Large intestine (tissue), 3 donors: ENCODE data around the gene FARP2. TPM values are rescaled to one million over a fixed set of nuclear protein-coding genes. Genes with fewer than 3 reads are reported as not detected.

ENCODE experiments used
- DNase-seq, 2 donors: peaks; one replicate each; pipeline versions ENCODE4 v3.0.0 to v3.0.0-alpha.2; 2013
- H3K27ac ChIP-seq: one replicate; pipeline ENCODE4 v1.5.1; 2013; ENCODE audit warnings: low read length
- H3K27me3 ChIP-seq: 2 replicates; pipeline ENCODE4 v1.6.1; 2013; ENCODE audit warnings: low read length; ENCODE audit not compliant: control insufficient read depth, insufficient read depth
- H3K36me3 ChIP-seq: 2 replicates; pipeline ENCODE4 v1.6.1; 2013; ENCODE audit warnings: low read length; ENCODE audit not compliant: control insufficient read depth, insufficient read depth
- H3K4me1 ChIP-seq: one replicate; pipeline ENCODE4 v1.6.1; 2013; ENCODE audit warnings: low read length; ENCODE audit not compliant: control insufficient read depth, insufficient read depth
- H3K4me3 ChIP-seq: one replicate; pipeline ENCODE4 v1.5.1; 2013; ENCODE audit warnings: low read length
- H3K9me3 ChIP-seq: one replicate; pipeline ENCODE4 v1.6.1; 2013; ENCODE audit warnings: mild to moderate bottlenecking, low read depth, low read length, moderate library complexity; ENCODE audit not compliant: control insufficient read depth
- WGBS: methylation state at CpG from one replicate; pipeline ENCODE4 v1.1.5; 2013; ENCODE audit warnings: low lambda C conversion rate; ENCODE audit not compliant: insufficient coverage; 5-methylcytosine and 5-hydroxymethylcytosine counted together
- polyA plus RNA-seq: library from polyadenylated mRNA; unstranded; fragments of 120-200 nt; gene quantifications from one replicate; pipeline ENCODE4 v1.2.1, GENCODE V29; 2013

The FARP2 gene
- polyA plus RNA-seq, 1 donor: 52.6 TPM

- no peak for DNase-seq
- H3K27ac ChIP-seq: no peak overlapping the region
- H3K36me3 ChIP-seq: peaks cover 34% of the 10 kb centered on the region
- no peak overlapping the region for H3K4me3 ChIP-seq
- no peaks in the 10 kb centered on the region for H3K9me3 ChIP-seq
- H3K27me3 ChIP-seq: no peaks in the 10 kb centered on the region
- H3K4me1 ChIP-seq: no peaks in the 10 kb centered on the region
Measured at GRCh38 chr2:241324775-241325174, 31.3 kb upstream of the FARP2 start.

GRCh38 chr2:241325257-241325656 lies 30.8 kb upstream of the FARP2 start:
- peaks cover 39% of the 10 kb centered on the region for H3K36me3 ChIP-seq
- no peaks in the 10 kb centered on the region for H3K9me3 ChIP-seq
- no peak overlapping the region for H3K27ac ChIP-seq
- DNase-seq: no peak
- WGBS: 100% methylated on average over 1 of the region's 1 CpG
- H3K4me3 ChIP-seq: no peak overlapping the region
- no peaks in the 10 kb centered on the region for H3K27me3 ChIP-seq
- H3K4me1 ChIP-seq: no peaks in the 10 kb centered on the region

GRCh38 chr2:241329669-241330615 lies 26.1 kb upstream of the FARP2 start:
- no peaks in the 10 kb centered on the region for H3K4me1 ChIP-seq
- no peak overlapping the region for H3K4me3 ChIP-seq
- 85% methylated on average over 4 of the region's 11 CpGs for WGBS
- no peaks in the 10 kb centered on the region for H3K9me3 ChIP-seq
- H3K27me3 ChIP-seq: no peaks in the 10 kb centered on the region
- no peak for DNase-seq
- H3K27ac ChIP-seq: no peak overlapping the region
- peaks cover 56% of the 10 kb centered on the region for H3K36me3 ChIP-seq

- H3K9me3 ChIP-seq: no peaks in the 10 kb centered on the region
- H3K27ac ChIP-seq: no peak overlapping the region
- H3K4me1 ChIP-seq: no peaks in the 10 kb centered on the region
- peaks cover 58% of the 10 kb centered on the region for H3K36me3 ChIP-seq
- no peak overlapping the region for H3K4me3 ChIP-seq
- 93% methylated on average over 2 of the region's 4 CpGs for WGBS
- no peaks in the 10 kb centered on the region for H3K27me3 ChIP-seq
- no peak for DNase-seq
Measured at GRCh38 chr2:241330616-241330981, 25.5 kb upstream of the FARP2 start.

- no peak overlapping the region for H3K27ac ChIP-seq
- no peaks in the 10 kb centered on the region for H3K27me3 ChIP-seq
- no peaks in the 10 kb centered on the region for H3K4me1 ChIP-seq
- H3K36me3 ChIP-seq: peaks cover 62% of the 10 kb centered on the region
- H3K4me3 ChIP-seq: no peak overlapping the region
- no peak for DNase-seq
- WGBS: 100% methylated on average over 1 of the region's 2 CpGs
- H3K9me3 ChIP-seq: no peaks in the 10 kb centered on the region
Measured at GRCh38 chr2:241334813-241335212, 21.3 kb upstream of the FARP2 start.

- no peak overlapping the region for H3K4me3 ChIP-seq
Measured at GRCh38 chr2:241339839-241340630, 16.1 kb upstream of the FARP2 start.

GRCh38 chr2:241340631-241341163 lies 15.4 kb upstream of the FARP2 start:
- Histone ChIP-seq H3K9me3 (no peaks in the 10 kb centered on the region), H3K4me3 (no peak overlapping the region), H3K27me3 (no peaks in the 10 kb centered on the region), H3K4me1 (peaks cover 2% of the 10 kb centered on the region), H3K36me3 (peaks cover 84% of the 10 kb centered on the region), H3K27ac (peak overlapping the region; percentile 15)
- WGBS: 78% methylated on average over 2 of the region's 3 CpGs
- DNase-seq: peak in 1 of 2 donors; percentile 66

More at GRCh38 chr2:241339839-241340630, 16.1 kb upstream of the FARP2 start:
- Histone ChIP-seq H3K27ac (peak overlapping the region; percentile 2), H3K27me3 (no peaks in the 10 kb centered on the region), H3K4me1 (peaks cover 2% of the 10 kb centered on the region), H3K36me3 (peaks cover 86% of the 10 kb centered on the region), H3K9me3 (no peaks in the 10 kb centered on the region)
- WGBS: 86% methylated on average over 1 of the region's 8 CpGs
- DNase-seq: no peak

- no peak overlapping the region for H3K27ac ChIP-seq
- no peaks in the 10 kb centered on the region for H3K9me3 ChIP-seq
- H3K4me3 ChIP-seq: no peak overlapping the region
- H3K36me3 ChIP-seq: peaks cover 90% of the 10 kb centered on the region
- DNase-seq: no peak
- H3K4me1 ChIP-seq: peaks cover 5% of the 10 kb centered on the region
- no peaks in the 10 kb centered on the region for H3K27me3 ChIP-seq
- 83% methylated on average over 5 of the region's 9 CpGs for WGBS
Measured at GRCh38 chr2:241344925-241345651, 11.0 kb upstream of the FARP2 start.

GRCh38 chr2:241349941-241350340 lies 6.1 kb upstream of the FARP2 start:
- Histone ChIP-seq H3K4me1 (peaks cover 43% of the 10 kb centered on the region), H3K27ac (peak overlapping the region; percentile 74), H3K27me3 (no peaks in the 10 kb centered on the region), H3K4me3 (no peak overlapping the region), H3K36me3 (peaks cover 61% of the 10 kb centered on the region), H3K9me3 (no peaks in the 10 kb centered on the region)
- WGBS: no CpG with 5 or more reads among the region's 8 CpGs
- no peak for DNase-seq

GRCh38 chr2:241350530-241350877 lies 5.6 kb upstream of the FARP2 start:
- peaks cover 57% of the 10 kb centered on the region for H3K36me3 ChIP-seq
- WGBS: 67% methylated on average over 1 of the region's 2 CpGs

More at GRCh38 chr2:241350530-241350877, 5.6 kb upstream of the FARP2 start:
- peak overlapping the region; percentile 74 for H3K27ac ChIP-seq
- no peak for DNase-seq
- H3K4me1 ChIP-seq: peaks cover 46% of the 10 kb centered on the region
- no peaks in the 10 kb centered on the region for H3K9me3 ChIP-seq
- no peaks in the 10 kb centered on the region for H3K27me3 ChIP-seq
- H3K4me3 ChIP-seq: no peak overlapping the region
